Natural killer cell (primary cell): Measurements from ENCODE around the gene INSC. TPM values are rescaled to one million over a fixed set of nuclear protein-coding genes. Genes with fewer than 3 reads are reported as not detected.

ENCODE experiments used
- ATAC-seq, 3 donors: fragments of 150-1000 bp in 2 of 3; fragments of 200-7000 bp in 1 of 3; cut with Tn5 transposase; 1 replicate in 1 of 3; 2 replicates in 2 of 3; pipeline ENCODE4 v1.10.0; 2021; ENCODE audit warnings: mild to moderate bottlenecking in 2 of 3, moderate library complexity in 2 of 3
- DNase-seq, 2 donors: peaks; one replicate each; pipeline versions ENCODE4 v3.0.0 to v3.0.0-alpha.2; 2013 to 2021; ENCODE audit warnings: mixed read lengths in 1 of 2
- H3K27ac ChIP-seq: one replicate; pipeline ENCODE4 v1.5.1; 2013; ENCODE audit warnings: mild to moderate bottlenecking, low read length
- H3K27me3 ChIP-seq: one replicate; pipeline ENCODE4 v1.6.1; 2013; ENCODE audit warnings: low read length; ENCODE audit not compliant: control insufficient read depth, insufficient read depth
- H3K36me3 ChIP-seq: one replicate; pipeline ENCODE4 v1.6.1; 2013; ENCODE audit warnings: low read length; ENCODE audit not compliant: control insufficient read depth, insufficient read depth
- H3K4me1 ChIP-seq: one replicate; pipeline ENCODE4 v1.6.1; 2013; ENCODE audit warnings: low read length; ENCODE audit not compliant: control insufficient read depth, insufficient read depth
- H3K4me3 ChIP-seq: one replicate; pipeline ENCODE4 v1.5.1; 2013; ENCODE audit warnings: low read length
- H3K9me3 ChIP-seq: one replicate; pipeline ENCODE4 v1.6.1; 2013; ENCODE audit warnings: low read length; ENCODE audit not compliant: control insufficient read depth, insufficient read depth
- H3K27ac Mint-ChIP-seq, 2 donors: one replicate each; pipeline ENCODE4 v1.8.0; 2022; ENCODE audit warnings: mild to moderate bottlenecking in 2 of 2, mixed read lengths in 2 of 2, moderate library complexity in 1 of 2
- H3K27me3 Mint-ChIP-seq, 2 donors: one replicate each; pipeline ENCODE4 v1.8.0; 2022; ENCODE audit warnings: low read depth in 2 of 2, mixed read lengths in 2 of 2
- H3K36me3 Mint-ChIP-seq: one replicate; pipeline ENCODE4 v1.8.0; 2022; ENCODE audit warnings: mixed read lengths
- H3K4me1 Mint-ChIP-seq, 2 donors: one replicate each; pipeline ENCODE4 v1.8.0; 2022; ENCODE audit warnings: mixed read lengths in 2 of 2
- H3K4me3 Mint-ChIP-seq: one replicate; pipeline ENCODE4 v1.8.0; 2022; ENCODE audit warnings: mild to moderate bottlenecking, moderate library complexity, mixed read lengths
- H3K9me3 Mint-ChIP-seq, 2 donors: one replicate each; pipeline ENCODE4 v1.8.0; 2022; ENCODE audit warnings: mixed read lengths in 2 of 2
- CTCF ChIP-seq: fragments of 200-600 bp; IDR thresholded peaks from one replicate; pipeline ENCODE4 v1.8.0; 2022; ENCODE audit warnings: antibody characterized with exemption
- WGBS: methylation state at CpG from one replicate; pipeline ENCODE4 v1.1.7; 2013; ENCODE audit warnings: missing lambda C conversion rate; ENCODE audit not compliant: insufficient coverage; 5-methylcytosine and 5-hydroxymethylcytosine counted together
- intact Hi-C: fragments of 100-400 bp; cut with micrococcal nuclease; formaldehyde crosslinking; loops from one replicate; pipeline ENCODE4 v1.14.2; 2022
- total RNA-seq, 4 donors: library from RNA; stranded (reverse); fragments of 120-200 nt in 1 of 4; gene quantifications; one replicate each; pipeline versions ENCODE4 v1.2.3 to v1.2.4, GENCODE V29; 2013 to 2022

Gene INSC
- total RNA-seq, 3 donors from 2014 or later (not counting 1 experiment from before 2014, with no cell fraction given) = 0.16 to 0.27 TPM; not detected in 1

DNA sequence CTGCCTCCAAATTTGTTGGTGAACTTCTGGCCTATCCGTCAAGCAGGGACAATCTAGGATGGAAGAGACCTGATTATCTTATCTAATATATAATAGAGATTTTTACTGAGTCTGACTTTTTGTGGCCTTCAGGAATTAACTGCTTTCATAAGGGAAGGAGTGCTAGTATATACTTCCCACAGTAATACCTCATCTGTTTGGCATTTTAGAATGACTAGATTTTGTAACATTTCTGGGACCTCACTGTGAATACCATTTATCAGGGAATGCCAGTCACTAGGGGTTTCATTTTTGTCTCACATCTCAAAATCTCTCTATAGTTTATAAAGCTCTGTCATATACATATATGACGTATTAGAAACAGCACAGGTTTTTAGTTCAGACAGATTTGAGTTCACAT is 114.3 kb downstream of the INSC start:
- ATAC-seq (no peak), DNase-seq (no peak)
- H3K27ac ChIP-seq = no peak overlapping the region
- no peaks in the 10 kb centered on the region for H3K9me3 ChIP-seq
- no peaks in the 10 kb centered on the region for H3K36me3 Mint-ChIP-seq
- H3K4me3 ChIP-seq = no peak overlapping the region
- no peak for TF ChIP-seq CTCF
- no peak overlapping the region for H3K4me3 Mint-ChIP-seq
- H3K27ac Mint-ChIP-seq = no peak overlapping the region
- H3K4me1 Mint-ChIP-seq = no peaks in the 10 kb centered on the region
- H3K9me3 Mint-ChIP-seq = no peaks in the 10 kb centered on the region
- intact Hi-C loops = no loop called here
- no peaks in the 10 kb centered on the region for H3K36me3 ChIP-seq
- H3K27me3 Mint-ChIP-seq = peaks cover 0 to 7% of the 10 kb centered on the region in 2 donors
- no peaks in the 10 kb centered on the region for H3K27me3 ChIP-seq
- no peaks in the 10 kb centered on the region for H3K4me1 ChIP-seq
- no CpG with 5 or more reads among the region's 2 CpGs for WGBS

DNA sequence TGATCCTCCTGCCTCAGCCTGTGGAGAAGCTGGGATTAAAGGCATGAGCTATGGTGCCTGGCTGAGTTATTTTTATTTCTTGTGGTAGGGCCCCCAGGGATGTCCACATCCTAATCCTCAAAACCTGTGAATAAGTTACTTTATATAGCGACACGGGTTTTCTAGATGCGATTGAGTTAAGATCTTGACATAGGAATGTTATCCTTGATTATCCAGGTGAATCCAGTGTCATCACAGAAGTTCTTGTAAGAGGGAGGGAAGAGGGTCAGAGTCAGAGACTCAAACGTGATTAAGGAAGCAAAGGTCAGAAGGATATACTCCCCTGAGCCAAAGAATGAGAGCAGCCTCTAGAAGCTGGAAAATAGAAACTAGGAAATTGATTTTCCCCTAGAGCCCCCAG is 117.8 kb downstream of the INSC start:
- Histone ChIP-seq H3K4me3 (no peak overlapping the region), H3K27me3 (no peaks in the 10 kb centered on the region), H3K9me3 (no peaks in the 10 kb centered on the region), H3K27ac (no peak overlapping the region), H3K4me1 (no peaks in the 10 kb centered on the region), H3K36me3 (no peaks in the 10 kb centered on the region)
- Mint-ChIP-seq H3K9me3 (no peaks in the 10 kb centered on the region), H3K27me3 (peaks cover 0 to 7% of the 10 kb centered on the region in 2 donors), H3K4me3 (no peak overlapping the region), H3K36me3 (no peaks in the 10 kb centered on the region), H3K4me1 (no peaks in the 10 kb centered on the region), H3K27ac (no peak overlapping the region)
- DNase-seq (no peak), ATAC-seq (no peak)
- 90% methylated on average over 4 of the region's 4 CpGs for WGBS
- no peak for TF ChIP-seq CTCF
- intact Hi-C loops = no loop called here

DNA sequence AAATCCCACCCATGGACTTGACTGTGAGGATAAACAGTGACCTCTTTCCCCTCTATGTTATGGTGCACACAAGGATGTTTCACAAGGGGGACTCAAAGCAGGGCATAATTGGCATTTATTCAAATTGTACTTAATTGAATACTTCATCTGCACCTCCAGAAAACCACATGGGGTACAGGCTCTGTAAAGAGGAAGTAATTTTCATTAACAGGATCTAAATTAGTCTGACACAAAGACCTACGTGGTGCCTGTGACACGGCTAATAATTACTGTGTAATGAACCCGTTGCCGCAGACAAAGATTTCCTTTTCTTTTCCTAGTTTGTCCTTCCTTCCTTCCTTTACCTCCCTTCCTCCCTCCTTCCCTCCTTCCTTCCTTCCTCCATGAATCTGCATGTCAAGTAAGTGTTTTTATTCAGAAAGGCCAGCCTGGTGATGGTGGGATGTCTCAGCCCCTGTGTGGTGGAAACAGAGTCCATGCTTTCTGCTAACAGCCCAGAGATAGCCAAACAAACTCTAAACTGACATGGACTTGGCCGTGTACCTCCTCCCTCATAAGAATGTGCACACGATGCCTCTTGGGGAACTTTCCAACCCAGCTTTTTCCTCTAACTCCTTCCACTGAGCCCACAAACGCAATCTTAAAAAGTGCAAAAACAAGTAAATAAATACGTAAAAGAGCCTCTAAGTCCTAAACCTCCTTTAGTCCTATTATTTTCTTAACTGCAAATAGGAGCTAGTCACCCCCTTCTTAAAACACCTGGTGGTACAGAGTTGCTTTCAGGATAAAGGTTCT is 118.8 kb downstream of the INSC start:
- Mint-ChIP-seq H3K9me3 (no peaks in the 10 kb centered on the region), H3K36me3 (no peaks in the 10 kb centered on the region), H3K4me3 (no peak overlapping the region), H3K27ac (no peak overlapping the region), H3K27me3 (peaks cover 0 to 7% of the 10 kb centered on the region in 2 donors), H3K4me1 (no peaks in the 10 kb centered on the region)
- no peaks in the 10 kb centered on the region for H3K36me3 ChIP-seq
- DNase-seq (no peak), ATAC-seq (no peak)
- H3K4me1 ChIP-seq = no peaks in the 10 kb centered on the region
- WGBS = 46% methylated on average over 8 of the region's 8 CpGs
- intact Hi-C loops = no loop called here
- H3K27ac ChIP-seq = no peak overlapping the region
- no peaks in the 10 kb centered on the region for H3K9me3 ChIP-seq
- no peak for TF ChIP-seq CTCF
- H3K4me3 ChIP-seq = no peak overlapping the region
- no peaks in the 10 kb centered on the region for H3K27me3 ChIP-seq

DNA sequence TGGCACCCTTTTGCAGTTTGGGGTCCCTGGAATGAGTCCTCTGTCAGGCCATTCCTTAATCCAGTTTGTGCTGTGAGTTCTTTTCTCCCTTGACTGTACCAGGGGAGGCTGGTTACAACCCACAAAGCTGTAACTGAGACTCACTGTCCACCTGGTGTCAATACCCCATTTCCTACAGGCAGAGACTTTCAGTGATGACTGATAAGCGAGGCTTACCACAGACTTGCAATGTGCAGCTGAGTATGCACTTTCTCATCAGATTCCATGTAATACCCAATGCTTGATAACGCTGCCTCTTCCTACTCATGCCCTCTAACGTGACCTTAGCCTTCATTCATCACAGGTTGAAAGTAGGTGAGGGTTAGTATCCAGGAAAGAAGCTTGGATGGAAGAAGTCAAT is 120.1 kb downstream of the INSC start:
- Histone ChIP-seq H3K27ac (no peak overlapping the region), H3K4me3 (no peak overlapping the region), H3K9me3 (no peaks in the 10 kb centered on the region), H3K4me1 (no peaks in the 10 kb centered on the region), H3K27me3 (no peaks in the 10 kb centered on the region), H3K36me3 (no peaks in the 10 kb centered on the region)
- intact Hi-C loops = no loop called here
- Mint-ChIP-seq H3K9me3 (no peaks in the 10 kb centered on the region), H3K27me3 (peaks cover 0 to 7% of the 10 kb centered on the region in 2 donors), H3K4me3 (no peak overlapping the region), H3K27ac (no peak overlapping the region), H3K4me1 (no peaks in the 10 kb centered on the region), H3K36me3 (no peaks in the 10 kb centered on the region)
- TF ChIP-seq CTCF = no peak
- ATAC-seq (peak in 1 of 3 donors; percentile 77), DNase-seq (no peak)
- 58% methylated on average over 2 of the region's 3 CpGs for WGBS
